Peyer's patch (tissue), 4 donors: Measurements from ENCODE around the gene NGFR.

Experiments used
- POLR2A ChIP-seq, 2 donors: fragments of 450-650 bp; IDR thresholded peaks; one replicate each; pipeline ENCODE4 v1.5.1; 2017; ENCODE audit warnings: antibody characterized with exemption in 2 of 2, mild to moderate bottlenecking in 2 of 2, moderate library complexity in 2 of 2
- TF ChIP-seq, protein P1 (sequence below), 6 experiments: fragments of 450-650 bp in 4 of 6; fragments of 200-600 bp in 2 of 6; sonication (generic) in 1 of 6; IDR thresholded peaks; one replicate each; pipeline ENCODE4 v1.5.1; 2017 to 2019; ENCODE audit warnings: antibody characterized with exemption in 6 of 6, mild to moderate bottlenecking in 3 of 6, moderate library complexity in 1 of 6

DNA sequence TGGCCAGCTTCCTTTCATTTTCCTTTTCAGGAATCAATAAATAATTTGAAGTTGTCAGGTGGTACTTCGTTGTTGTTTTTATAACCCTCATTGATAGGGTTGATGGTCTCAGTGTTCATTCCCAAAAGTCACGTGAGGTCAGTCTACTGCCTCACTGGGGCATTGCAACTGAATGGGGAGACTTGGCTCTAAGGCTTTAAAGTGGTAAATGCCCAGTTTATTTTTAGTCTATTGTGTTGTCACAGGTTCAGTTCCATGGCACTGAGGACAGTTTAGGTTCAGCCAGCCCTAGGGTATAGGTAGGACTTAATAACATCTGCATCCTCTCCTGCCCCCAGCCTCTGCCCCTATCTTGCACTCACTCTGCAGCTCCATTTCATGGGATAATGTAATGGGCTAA, 33.5 kb upstream of the NGFR start:
- TF ChIP-seq, protein P1, sequence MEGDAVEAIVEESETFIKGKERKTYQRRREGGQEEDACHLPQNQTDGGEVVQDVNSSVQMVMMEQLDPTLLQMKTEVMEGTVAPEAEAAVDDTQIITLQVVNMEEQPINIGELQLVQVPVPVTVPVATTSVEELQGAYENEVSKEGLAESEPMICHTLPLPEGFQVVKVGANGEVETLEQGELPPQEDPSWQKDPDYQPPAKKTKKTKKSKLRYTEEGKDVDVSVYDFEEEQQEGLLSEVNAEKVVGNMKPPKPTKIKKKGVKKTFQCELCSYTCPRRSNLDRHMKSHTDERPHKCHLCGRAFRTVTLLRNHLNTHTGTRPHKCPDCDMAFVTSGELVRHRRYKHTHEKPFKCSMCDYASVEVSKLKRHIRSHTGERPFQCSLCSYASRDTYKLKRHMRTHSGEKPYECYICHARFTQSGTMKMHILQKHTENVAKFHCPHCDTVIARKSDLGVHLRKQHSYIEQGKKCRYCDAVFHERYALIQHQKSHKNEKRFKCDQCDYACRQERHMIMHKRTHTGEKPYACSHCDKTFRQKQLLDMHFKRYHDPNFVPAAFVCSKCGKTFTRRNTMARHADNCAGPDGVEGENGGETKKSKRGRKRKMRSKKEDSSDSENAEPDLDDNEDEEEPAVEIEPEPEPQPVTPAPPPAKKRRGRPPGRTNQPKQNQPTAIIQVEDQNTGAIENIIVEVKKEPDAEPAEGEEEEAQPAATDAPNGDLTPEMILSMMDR (IDR thresholded peaks at IDR 0.05) = no peak
- no peak for TF ChIP-seq POLR2A (IDR thresholded peaks at IDR 0.05)
